ENCODE data around the gene RPLP1. TPM values are rescaled to one million over a fixed set of nuclear protein-coding genes. Genes with fewer than 3 reads are reported as not detected.
A peak's percentile ranks its signal among the peaks of the same experiment; 100 is the strongest.

The RPLP1 gene
- total and polyA plus RNA-seq, 9 of the 15 experiments (the other 6 are each of a cell fraction or from before 2014, with no cell fraction given) = 76.3 to 3,053 (median 847) TPM

- TF ChIP-seq ZBTB12 (CRISPR knock-in tag; IDR thresholded peaks at IDR 0.05) (no peak), ESRRB (CRISPR knock-in tag; IDR thresholded peaks at IDR 0.05; ENCODE audit: borderline replicate concordance) (no peak), ELF2 (CRISPR knock-in tag; IDR thresholded peaks at IDR 0.05) (peak; percentile 64; the same call in 1 of the 2 replicates), NCOR1 (IDR thresholded peaks at IDR 0.05) (peak; percentile 66), ZNF143 (CRISPR knock-in tag; IDR thresholded peaks at IDR 0.05) (no peak), UBTF (IDR thresholded peaks at IDR 0.05; ENCODE audit: borderline replicate concordance in 1 of 2, low read depth in 2 of 2, low read length in 2 of 2) (no peak), ZNF124 (CRISPR knock-in tag; IDR thresholded peaks at IDR 0.05) (peak; percentile 42; the same call in 1 of the 2 replicates), POLR2AphosphoS5 (IDR thresholded peaks at IDR 0.05; ENCODE audit: control insufficient read depth, insufficient read depth, low read depth, low read length) (peak; percentile 98), YY1 (IDR thresholded peaks at IDR 0.05; ENCODE audit: borderline replicate concordance in 1 of 3, control insufficient read depth in 1 of 3, extremely low read depth in 1 of 3, insufficient read depth in 3 of 3, insufficient read length in 1 of 3, insufficient replicate concordance in 2 of 3, low read depth in 1 of 3, low read length in 2 of 3) (peak; percentile 7 to 42 (median 33)), ZNF79 (CRISPR knock-in tag; IDR thresholded peaks at IDR 0.05; ENCODE audit: low read depth) (no peak), GATA2 (CRISPR knock-in tag; IDR thresholded peaks at IDR 0.05) (no peak), ETS2 (tag; IDR thresholded peaks at IDR 0.05; ENCODE audit: borderline replicate concordance, poor library complexity, severe bottlenecking) (no peak), NONO (IDR thresholded peaks at IDR 0.05; ENCODE audit: low read depth in 2 of 2, low read length in 1 of 2) (peak; percentile 19 to 92; a peak in 2 of 4 replicates), SMARCE1 (IDR thresholded peaks at IDR 0.05) (no peak), THAP12 (CRISPR knock-in tag; IDR thresholded peaks at IDR 0.05) (peak; percentile 72; the same call in 1 of the 2 replicates), IFI16 (CRISPR knock-in tag; IDR thresholded peaks at IDR 0.05) (no peak), KLF1 (tag; IDR thresholded peaks at IDR 0.05) (peak; percentile 51; the same call in 1 of the 2 replicates), NFIC (IDR thresholded peaks at IDR 0.05) (peak; percentile 69)
- TF ChIP-seq, protein P1, sequence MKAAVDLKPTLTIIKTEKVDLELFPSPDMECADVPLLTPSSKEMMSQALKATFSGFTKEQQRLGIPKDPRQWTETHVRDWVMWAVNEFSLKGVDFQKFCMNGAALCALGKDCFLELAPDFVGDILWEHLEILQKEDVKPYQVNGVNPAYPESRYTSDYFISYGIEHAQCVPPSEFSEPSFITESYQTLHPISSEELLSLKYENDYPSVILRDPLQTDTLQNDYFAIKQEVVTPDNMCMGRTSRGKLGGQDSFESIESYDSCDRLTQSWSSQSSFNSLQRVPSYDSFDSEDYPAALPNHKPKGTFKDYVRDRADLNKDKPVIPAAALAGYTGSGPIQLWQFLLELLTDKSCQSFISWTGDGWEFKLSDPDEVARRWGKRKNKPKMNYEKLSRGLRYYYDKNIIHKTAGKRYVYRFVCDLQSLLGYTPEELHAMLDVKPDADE (conservative IDR thresholded peaks at IDR 0.05; ENCODE audit: control insufficient read depth, low read depth, low read length) = peak; percentile 67; the same call in 1 of the 2 replicates
Observed at GRCh38 chr15:69452692-69453521, at the start of gene RPLP1 (continued).

Data from K562 (cell line).